Measurements from ENCODE around the gene LYPLA2. TPM values are rescaled to one million over a fixed set of nuclear protein-coding genes. Genes with fewer than 3 reads are reported as not detected.

The LYPLA2 gene
- total RNA-seq, 2 experiments from 2014 or later: 37.4 to 37.7 TPM

- H3K9me3 Mint-ChIP-seq: no peaks in the 10 kb centered on the region
- TF ChIP-seq, protein P1, sequence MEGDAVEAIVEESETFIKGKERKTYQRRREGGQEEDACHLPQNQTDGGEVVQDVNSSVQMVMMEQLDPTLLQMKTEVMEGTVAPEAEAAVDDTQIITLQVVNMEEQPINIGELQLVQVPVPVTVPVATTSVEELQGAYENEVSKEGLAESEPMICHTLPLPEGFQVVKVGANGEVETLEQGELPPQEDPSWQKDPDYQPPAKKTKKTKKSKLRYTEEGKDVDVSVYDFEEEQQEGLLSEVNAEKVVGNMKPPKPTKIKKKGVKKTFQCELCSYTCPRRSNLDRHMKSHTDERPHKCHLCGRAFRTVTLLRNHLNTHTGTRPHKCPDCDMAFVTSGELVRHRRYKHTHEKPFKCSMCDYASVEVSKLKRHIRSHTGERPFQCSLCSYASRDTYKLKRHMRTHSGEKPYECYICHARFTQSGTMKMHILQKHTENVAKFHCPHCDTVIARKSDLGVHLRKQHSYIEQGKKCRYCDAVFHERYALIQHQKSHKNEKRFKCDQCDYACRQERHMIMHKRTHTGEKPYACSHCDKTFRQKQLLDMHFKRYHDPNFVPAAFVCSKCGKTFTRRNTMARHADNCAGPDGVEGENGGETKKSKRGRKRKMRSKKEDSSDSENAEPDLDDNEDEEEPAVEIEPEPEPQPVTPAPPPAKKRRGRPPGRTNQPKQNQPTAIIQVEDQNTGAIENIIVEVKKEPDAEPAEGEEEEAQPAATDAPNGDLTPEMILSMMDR (IDR thresholded peaks at IDR 0.05): no peak
- CTCF ChIA-PET: no interaction called here
- Histone ChIP-seq H3K9me3 (ENCODE audit: control insufficient read depth in 1 of 2, insufficient read depth in 1 of 2, low read length in 2 of 2) (no peaks in the 10 kb centered on the region), H3K27ac (ENCODE audit: low read depth in 1 of 2, low read length in 2 of 2) (no peak overlapping the region), H3K27me3 (ENCODE audit: control insufficient read depth in 1 of 2, insufficient read depth in 2 of 2, low read length in 2 of 2) (no peaks in the 10 kb centered on the region), H3K4me1 (ENCODE audit: insufficient read depth, low read length) (peaks cover 24% of the 10 kb centered on the region), H3K36me3 (ENCODE audit: insufficient read depth, low read length) (peaks cover 10% of the 10 kb centered on the region), H3K4me3 (ENCODE audit: low read length) (no peak overlapping the region)
- H3K27me3 Mint-ChIP-seq: no peaks in the 10 kb centered on the region
- POLR2A ChIA-PET: interaction anchor here (0.6 kb wide), 1 partner anchor 731 kb away, joined by 3 read pairs; no protein-coding TSS in a partner anchor
- peaks cover 16% of the 10 kb centered on the region for H3K4me1 Mint-ChIP-seq (ENCODE audit: low read depth)
- intact Hi-C loops (cut with DNase I, micrococcal nuclease): loop anchor here in 1 of 2 experiments (10.0 kb wide), 2 partner anchors 149 to 441 kb away; partner anchors contain the start of genes PNRC2 and ZNF436
- ATAC-seq (ENCODE audit: poor library complexity) (no peak), DNase-seq (no peak)
- H3K4me3 Mint-ChIP-seq: no peak overlapping the region
- no peak overlapping the region for H3K27ac Mint-ChIP-seq
- peaks cover 32% of the 10 kb centered on the region for H3K36me3 Mint-ChIP-seq (ENCODE audit: low read depth)
Observed at GRCh38 chr1:23806280-23806679, 15.3 kb downstream of the LYPLA2 start.

GRCh38 chr1:23807453-23807852, 16.5 kb downstream of the LYPLA2 start:
- no peak overlapping the region for H3K4me3 Mint-ChIP-seq
- Histone ChIP-seq H3K9me3 (ENCODE audit: control insufficient read depth in 1 of 2, insufficient read depth in 1 of 2, low read length in 2 of 2) (no peaks in the 10 kb centered on the region), H3K4me1 (ENCODE audit: insufficient read depth, low read length) (peaks cover 16% of the 10 kb centered on the region), H3K27me3 (ENCODE audit: control insufficient read depth in 1 of 2, insufficient read depth in 2 of 2, low read length in 2 of 2) (no peaks in the 10 kb centered on the region), H3K27ac (ENCODE audit: low read depth in 1 of 2, low read length in 2 of 2) (no peak overlapping the region), H3K36me3 (ENCODE audit: insufficient read depth, low read length) (peaks cover 15% of the 10 kb centered on the region), H3K4me3 (ENCODE audit: low read length) (no peak overlapping the region)
- no peak overlapping the region for H3K27ac Mint-ChIP-seq
- H3K9me3 Mint-ChIP-seq: no peaks in the 10 kb centered on the region
- TF ChIP-seq, protein P1 (IDR thresholded peaks at IDR 0.05): no peak
- intact Hi-C loops (cut with DNase I, micrococcal nuclease): loop anchor here in 1 of 2 experiments (10.0 kb wide), 2 partner anchors 147 to 443 kb away; partner anchors contain the start of genes PNRC2 and ZNF436
- no peaks in the 10 kb centered on the region for H3K27me3 Mint-ChIP-seq
- ATAC-seq (ENCODE audit: poor library complexity) (no peak), DNase-seq (no peak)
- H3K36me3 Mint-ChIP-seq (ENCODE audit: low read depth): peaks cover 43% of the 10 kb centered on the region
- CTCF ChIA-PET: interaction anchor here (0.8 kb wide), 1 partner anchor 35 kb away, joined by 3 read pairs; no protein-coding TSS in a partner anchor
- POLR2A ChIA-PET: no interaction called here
- H3K4me1 Mint-ChIP-seq (ENCODE audit: low read depth): peaks cover 14% of the 10 kb centered on the region

- H3K4me3 ChIP-seq (ENCODE audit: low read length): no peak overlapping the region
- CTCF ChIA-PET: interaction anchor here (0.6 to 3.1 kb wide), 20 partner anchors 9 to 149 kb away, joined by 3 to 44 read pairs (median 6); partner anchors contain the start of genes FUCA1, GALE, HMGCL and LYPLA2
Observed at GRCh38 chr1:23809751-23810171, 18.8 kb downstream of the LYPLA2 start.

More at GRCh38 chr1:23809751-23810171, 18.8 kb downstream of the LYPLA2 start:
- Mint-ChIP-seq H3K27me3 (no peaks in the 10 kb centered on the region), H3K4me1 (ENCODE audit: low read depth) (peaks cover 14% of the 10 kb centered on the region), H3K9me3 (no peaks in the 10 kb centered on the region), H3K27ac (no peak overlapping the region), H3K4me3 (no peak overlapping the region), H3K36me3 (ENCODE audit: low read depth) (peaks cover 59% of the 10 kb centered on the region)
- TF ChIP-seq, protein P1 (IDR thresholded peaks at IDR 0.05): peak; percentile 68
- H3K27ac ChIP-seq (ENCODE audit: low read depth in 1 of 2, low read length in 2 of 2): no peak overlapping the region
- intact Hi-C loops (cut with DNase I, micrococcal nuclease): loop anchor here (1.0 to 10.0 kb wide), 6 partner anchors 59 to 445 kb away; partner anchors contain the start of genes FUCA1 (in 2 of the 2), PNRC2 (in 1 of the 2) and ZNF436 (in 1 of the 2)
- peaks cover 16% of the 10 kb centered on the region for H3K4me1 ChIP-seq (ENCODE audit: insufficient read depth, low read length)
- H3K9me3 ChIP-seq (ENCODE audit: control insufficient read depth in 1 of 2, insufficient read depth in 1 of 2, low read length in 2 of 2): no peaks in the 10 kb centered on the region
- POLR2A ChIA-PET: interaction anchor here (1.0 to 2.1 kb wide), 9 partner anchors 8 to 150 kb away, joined by 3 to 10 read pairs (median 4); partner anchors contain the start of genes HMGCL, PITHD1 and PNRC2
- H3K27me3 ChIP-seq (ENCODE audit: control insufficient read depth in 1 of 2, insufficient read depth in 2 of 2, low read length in 2 of 2): no peaks in the 10 kb centered on the region
- peaks cover 28% of the 10 kb centered on the region for H3K36me3 ChIP-seq (ENCODE audit: insufficient read depth, low read length)
- DNase-seq: peak; percentile 73 to 91 (median 78)
- ATAC-seq (ENCODE audit: poor library complexity): peak; percentile 94
